Measurements from ENCODE around the gene RALGPS1.

Gene RALGPS1

GRCh38 chr9:127084076-127085039 lies 169.8 kb downstream of the RALGPS1 start:
- H3K4me1 Mint-ChIP-seq = peaks cover 4% of the 10 kb centered on the region
- no peak overlapping the region for H3K4me3 Mint-ChIP-seq
- H3K36me3 Mint-ChIP-seq (ENCODE audit: low read depth) = no peaks in the 10 kb centered on the region
- peaks cover 3% of the 10 kb centered on the region for H3K27me3 Mint-ChIP-seq
- no peak overlapping the region for H3K27ac Mint-ChIP-seq
- no peak for DNase-seq
- ATAC-seq = no peak
- no peaks in the 10 kb centered on the region for H3K9me3 Mint-ChIP-seq

- no peak for DNase-seq
- H3K4me3 Mint-ChIP-seq = no peak overlapping the region
- H3K27ac Mint-ChIP-seq = no peak overlapping the region
- peaks cover 4% of the 10 kb centered on the region for H3K4me1 Mint-ChIP-seq
- no peaks in the 10 kb centered on the region for H3K9me3 Mint-ChIP-seq
- peaks cover 3% of the 10 kb centered on the region for H3K27me3 Mint-ChIP-seq
- no peaks in the 10 kb centered on the region for H3K36me3 Mint-ChIP-seq (ENCODE audit: low read depth)
- no peak for ATAC-seq
Measured at GRCh38 chr9:127085186-127085585, 170.6 kb downstream of the RALGPS1 start.

GRCh38 chr9:127086771-127087170 lies 172.2 kb downstream of the RALGPS1 start:
- no peak for ATAC-seq

GRCh38 chr9:127087411-127087810 lies 172.8 kb downstream of the RALGPS1 start:
- no peak for DNase-seq
- no peak for ATAC-seq
- H3K4me3 Mint-ChIP-seq = no peak overlapping the region

More at GRCh38 chr9:127086771-127087170, 172.2 kb downstream of the RALGPS1 start:
- no peaks in the 10 kb centered on the region for H3K9me3 Mint-ChIP-seq
- peaks cover 4% of the 10 kb centered on the region for H3K4me1 Mint-ChIP-seq
- H3K36me3 Mint-ChIP-seq (ENCODE audit: low read depth) = no peaks in the 10 kb centered on the region
- H3K4me3 Mint-ChIP-seq = no peak overlapping the region
- H3K27ac Mint-ChIP-seq = no peak overlapping the region
- DNase-seq = no peak
- H3K27me3 Mint-ChIP-seq = peaks cover 3% of the 10 kb centered on the region

GRCh38 chr9:127087836-127088235 lies 173.3 kb downstream of the RALGPS1 start:
- H3K9me3 Mint-ChIP-seq = no peaks in the 10 kb centered on the region
- peaks cover 4% of the 10 kb centered on the region for H3K4me1 Mint-ChIP-seq
- peaks cover 3% of the 10 kb centered on the region for H3K27me3 Mint-ChIP-seq
- H3K27ac Mint-ChIP-seq = no peak overlapping the region
- no peaks in the 10 kb centered on the region for H3K36me3 Mint-ChIP-seq (ENCODE audit: low read depth)
- ATAC-seq = no peak
- no peak for DNase-seq
- no peak overlapping the region for H3K4me3 Mint-ChIP-seq

More at GRCh38 chr9:127087411-127087810, 172.8 kb downstream of the RALGPS1 start:
- peaks cover 4% of the 10 kb centered on the region for H3K4me1 Mint-ChIP-seq
- no peaks in the 10 kb centered on the region for H3K36me3 Mint-ChIP-seq (ENCODE audit: low read depth)
- no peak overlapping the region for H3K27ac Mint-ChIP-seq
- no peaks in the 10 kb centered on the region for H3K9me3 Mint-ChIP-seq
- H3K27me3 Mint-ChIP-seq = peaks cover 3% of the 10 kb centered on the region

- ATAC-seq (no peak), DNase-seq (no peak)
- no peak overlapping the region for H3K27ac Mint-ChIP-seq
- H3K4me3 Mint-ChIP-seq = no peak overlapping the region
- peaks cover 4% of the 10 kb centered on the region for H3K4me1 Mint-ChIP-seq
- H3K9me3 Mint-ChIP-seq = no peaks in the 10 kb centered on the region
- no peaks in the 10 kb centered on the region for H3K36me3 Mint-ChIP-seq (ENCODE audit: low read depth)
- H3K27me3 Mint-ChIP-seq = peaks cover 3% of the 10 kb centered on the region
Measured at GRCh38 chr9:127088724-127089615, 174.4 kb downstream of the RALGPS1 start.

GRCh38 chr9:127089631-127090081 lies 175.1 kb downstream of the RALGPS1 start:
- DNase-seq (no peak), ATAC-seq (no peak)
- no peaks in the 10 kb centered on the region for H3K36me3 Mint-ChIP-seq (ENCODE audit: low read depth)
- H3K9me3 Mint-ChIP-seq = no peaks in the 10 kb centered on the region
- no peak overlapping the region for H3K27ac Mint-ChIP-seq
- peaks cover 3% of the 10 kb centered on the region for H3K27me3 Mint-ChIP-seq
- H3K4me3 Mint-ChIP-seq = no peak overlapping the region
- H3K4me1 Mint-ChIP-seq = peaks cover 3% of the 10 kb centered on the region

- Mint-ChIP-seq H3K27ac (no peak overlapping the region), H3K4me3 (no peak overlapping the region), H3K36me3 (ENCODE audit: low read depth) (no peaks in the 10 kb centered on the region), H3K4me1 (no peaks in the 10 kb centered on the region), H3K9me3 (no peaks in the 10 kb centered on the region), H3K27me3 (peaks cover 2% of the 10 kb centered on the region)
- no peak for DNase-seq
- no peak for ATAC-seq
Measured at GRCh38 chr9:127090341-127090985, 175.9 kb downstream of the RALGPS1 start.

GRCh38 chr9:127091526-127091925 lies 176.9 kb downstream of the RALGPS1 start:
- DNase-seq (no peak), ATAC-seq (no peak)
- Mint-ChIP-seq H3K4me3 (no peak overlapping the region), H3K27me3 (no peaks in the 10 kb centered on the region), H3K4me1 (no peaks in the 10 kb centered on the region), H3K36me3 (ENCODE audit: low read depth) (no peaks in the 10 kb centered on the region), H3K9me3 (no peaks in the 10 kb centered on the region), H3K27ac (no peak overlapping the region)

- H3K36me3 Mint-ChIP-seq (ENCODE audit: low read depth) = no peaks in the 10 kb centered on the region
- ATAC-seq (no peak), DNase-seq (no peak)
- no peaks in the 10 kb centered on the region for H3K4me1 Mint-ChIP-seq
- H3K9me3 Mint-ChIP-seq = no peaks in the 10 kb centered on the region
- H3K4me3 Mint-ChIP-seq = no peak overlapping the region
- H3K27me3 Mint-ChIP-seq = no peaks in the 10 kb centered on the region
- H3K27ac Mint-ChIP-seq = no peak overlapping the region
Measured at GRCh38 chr9:127092041-127092608, 177.5 kb downstream of the RALGPS1 start.

GRCh38 chr9:127093319-127094020 lies 178.9 kb downstream of the RALGPS1 start:
- H3K4me1 Mint-ChIP-seq = no peaks in the 10 kb centered on the region
- H3K36me3 Mint-ChIP-seq (ENCODE audit: low read depth) = no peaks in the 10 kb centered on the region
- no peak for ATAC-seq
- no peak overlapping the region for H3K27ac Mint-ChIP-seq
- no peak overlapping the region for H3K4me3 Mint-ChIP-seq
- DNase-seq = no peak
- no peaks in the 10 kb centered on the region for H3K9me3 Mint-ChIP-seq
- H3K27me3 Mint-ChIP-seq = no peaks in the 10 kb centered on the region

GRCh38 chr9:127095411-127095810 lies 180.8 kb downstream of the RALGPS1 start:
- H3K9me3 Mint-ChIP-seq = no peaks in the 10 kb centered on the region
- ATAC-seq = no peak
- no peak overlapping the region for H3K27ac Mint-ChIP-seq
- no peak for DNase-seq
- H3K4me1 Mint-ChIP-seq = no peaks in the 10 kb centered on the region
- H3K36me3 Mint-ChIP-seq (ENCODE audit: low read depth) = no peaks in the 10 kb centered on the region
- H3K27me3 Mint-ChIP-seq = no peaks in the 10 kb centered on the region
- H3K4me3 Mint-ChIP-seq = no peak overlapping the region

- no peaks in the 10 kb centered on the region for H3K4me1 Mint-ChIP-seq
- H3K36me3 Mint-ChIP-seq (ENCODE audit: low read depth) = no peaks in the 10 kb centered on the region
- no peak overlapping the region for H3K27ac Mint-ChIP-seq
- ATAC-seq (no peak), DNase-seq (no peak)
- no peaks in the 10 kb centered on the region for H3K9me3 Mint-ChIP-seq
- H3K4me3 Mint-ChIP-seq = no peak overlapping the region
- no peaks in the 10 kb centered on the region for H3K27me3 Mint-ChIP-seq
Measured at GRCh38 chr9:127096208-127096607, 181.6 kb downstream of the RALGPS1 start.

Data from activated naive CD8-positive, alpha-beta T cell treated with anti-CD3 and anti-CD28 coated beads, Interleukin-2, amount 50 U/mL, for 24 hours (primary cell).